GM12873 (cell line): ENCODE results near the gene TSPAN9.
A peak's percentile ranks its signal among the peaks of the same experiment; 100 is the strongest.

Source experiments
- CTCF ChIP-seq: IDR thresholded peaks from 2 replicates; pipeline ENCODE4 v1.5.1; 2012; ENCODE audit warnings: low read depth, mild to moderate bottlenecking, moderate library complexity, low read length, control low read depth; ENCODE audit not compliant: insufficient read depth; ENCODE audit errors: missing control alignments

Gene TSPAN9

GRCh38 chr12:3040026-3040656, 37.0 kb upstream of the TSPAN9 start:
- TF ChIP-seq CTCF = no peak

DNA sequence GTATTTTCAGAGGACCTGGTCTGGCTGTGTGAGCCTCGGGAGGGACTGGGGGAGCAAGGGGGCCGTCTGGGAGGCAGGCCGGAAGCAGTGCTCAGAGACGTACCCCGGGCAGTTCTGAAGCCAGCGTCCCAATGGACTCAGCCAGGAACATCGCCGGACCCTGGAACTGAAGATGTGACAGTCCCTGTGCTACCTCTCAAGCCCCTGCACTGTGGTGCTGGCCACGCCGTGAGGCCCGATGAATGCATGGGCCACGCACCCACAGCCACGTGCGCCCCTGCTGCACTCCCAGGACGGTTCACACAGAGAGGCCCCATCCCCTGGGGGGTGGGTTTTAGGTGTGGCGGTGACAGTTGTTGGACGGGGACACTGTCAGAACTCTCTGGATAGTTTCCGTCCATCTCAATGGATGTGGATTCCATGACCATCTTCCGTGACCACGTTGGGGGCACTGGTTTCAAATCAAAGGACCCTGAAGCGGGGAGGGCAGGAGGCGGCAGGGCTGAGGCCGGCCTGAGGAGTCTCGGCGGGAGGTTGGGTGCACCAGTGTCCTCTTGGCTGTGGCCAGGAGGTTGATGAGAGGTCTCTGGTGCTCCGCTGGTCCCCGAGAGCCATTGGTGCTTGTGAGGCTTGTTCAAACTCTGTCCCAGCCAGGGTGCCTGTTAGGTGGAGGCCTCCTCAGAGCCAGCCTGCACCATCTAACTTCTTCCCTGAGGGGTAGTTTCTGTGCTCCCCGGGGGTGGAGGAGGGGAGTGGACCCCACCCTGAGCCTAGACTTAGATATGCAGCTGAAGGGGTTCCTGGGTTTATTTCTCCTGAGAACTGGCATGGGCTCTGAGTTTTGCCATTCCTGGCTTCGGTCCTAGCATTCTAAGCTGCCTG, 36.3 kb upstream of the TSPAN9 start:
- TF ChIP-seq CTCF = no peak

- TF ChIP-seq CTCF = peak; percentile 80
Observed at GRCh38 chr12:3041558-3042164, 35.5 kb upstream of the TSPAN9 start.

- TF ChIP-seq CTCF = no peak
Observed at GRCh38 chr12:3042394-3042793, 34.8 kb upstream of the TSPAN9 start.

- no peak for TF ChIP-seq CTCF
Observed at GRCh38 chr12:3042826-3043225, 34.4 kb upstream of the TSPAN9 start.

GRCh38 chr12:3043406-3043805, 33.8 kb upstream of the TSPAN9 start:
- no peak for TF ChIP-seq CTCF

GRCh38 chr12:3044141-3044630, 33.0 kb upstream of the TSPAN9 start:
- no peak for TF ChIP-seq CTCF
